ENCODE data around the gene LRRC3C. TPM values are rescaled to one million over a fixed set of nuclear protein-coding genes. Genes with fewer than 3 reads are reported as not detected.

LRRC3C gene
- total RNA-seq, 2 donors from 2014 or later = not detected

DNA sequence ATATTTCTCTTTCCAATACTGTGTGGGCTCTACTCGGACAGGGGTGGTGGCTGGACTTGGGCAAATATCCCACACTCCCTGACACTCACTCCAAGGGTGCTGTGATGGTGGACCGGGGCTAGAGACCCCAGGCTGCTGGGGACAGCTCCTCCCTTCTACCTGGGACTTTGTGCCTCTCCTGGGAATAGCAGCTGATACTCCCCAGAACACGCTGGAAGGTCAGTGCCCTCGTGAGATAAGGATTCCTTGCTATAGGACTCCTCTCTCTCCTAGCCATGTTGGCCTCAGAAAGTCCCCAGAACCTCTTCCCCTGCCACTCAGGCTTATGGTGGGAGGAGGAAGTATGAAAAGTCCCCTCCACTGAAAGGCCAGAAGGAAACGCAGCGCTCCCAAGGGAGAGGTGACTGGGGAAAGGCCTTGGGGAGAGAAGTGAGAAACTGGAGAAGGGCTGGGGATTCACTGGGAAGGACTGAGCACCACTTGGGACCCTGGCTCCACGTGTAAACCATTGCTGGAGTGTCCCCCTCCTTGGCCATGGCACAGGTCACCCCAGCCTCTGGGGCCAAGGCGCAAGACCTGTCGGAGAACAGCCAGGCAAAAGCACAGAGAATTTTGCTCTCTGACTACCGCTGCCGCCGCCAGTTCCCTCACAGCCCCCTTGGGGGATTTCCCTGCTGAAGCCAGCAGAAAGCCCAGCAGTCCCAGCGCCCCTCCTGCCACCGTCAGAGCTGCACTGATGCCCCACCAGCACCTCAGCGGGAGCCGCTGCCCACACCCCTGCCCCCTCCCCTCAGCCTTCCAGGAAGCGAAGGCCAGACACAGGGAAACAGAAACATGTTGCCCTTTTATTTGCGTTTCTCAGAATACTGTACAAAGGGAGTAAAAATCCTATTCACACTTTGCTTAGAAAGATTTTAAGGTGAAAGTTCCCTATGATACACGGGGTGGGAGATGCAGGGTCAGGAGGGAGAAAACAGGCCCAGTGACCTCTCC, 7.0 kb upstream of the LRRC3C start:
- no peak for DNase-seq (ENCODE audit: low spot score)
- Histone ChIP-seq H3K4me3 (no peak overlapping the region), H3K4me1 (ENCODE audit: control insufficient read depth in 1 of 2, low read depth in 2 of 2) (peaks cover 0 to 10% of the 10 kb centered on the region in 2 donors), H3K36me3 (peaks cover 34% of the 10 kb centered on the region), H3K27me3 (replicated peaks; ENCODE audit: insufficient read depth) (no peaks in the 10 kb centered on the region), H3K9me3 (no peaks in the 10 kb centered on the region), H3K27ac (no peak overlapping the region)
- TF ChIP-seq, protein P1, sequence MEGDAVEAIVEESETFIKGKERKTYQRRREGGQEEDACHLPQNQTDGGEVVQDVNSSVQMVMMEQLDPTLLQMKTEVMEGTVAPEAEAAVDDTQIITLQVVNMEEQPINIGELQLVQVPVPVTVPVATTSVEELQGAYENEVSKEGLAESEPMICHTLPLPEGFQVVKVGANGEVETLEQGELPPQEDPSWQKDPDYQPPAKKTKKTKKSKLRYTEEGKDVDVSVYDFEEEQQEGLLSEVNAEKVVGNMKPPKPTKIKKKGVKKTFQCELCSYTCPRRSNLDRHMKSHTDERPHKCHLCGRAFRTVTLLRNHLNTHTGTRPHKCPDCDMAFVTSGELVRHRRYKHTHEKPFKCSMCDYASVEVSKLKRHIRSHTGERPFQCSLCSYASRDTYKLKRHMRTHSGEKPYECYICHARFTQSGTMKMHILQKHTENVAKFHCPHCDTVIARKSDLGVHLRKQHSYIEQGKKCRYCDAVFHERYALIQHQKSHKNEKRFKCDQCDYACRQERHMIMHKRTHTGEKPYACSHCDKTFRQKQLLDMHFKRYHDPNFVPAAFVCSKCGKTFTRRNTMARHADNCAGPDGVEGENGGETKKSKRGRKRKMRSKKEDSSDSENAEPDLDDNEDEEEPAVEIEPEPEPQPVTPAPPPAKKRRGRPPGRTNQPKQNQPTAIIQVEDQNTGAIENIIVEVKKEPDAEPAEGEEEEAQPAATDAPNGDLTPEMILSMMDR (IDR thresholded peaks at IDR 0.05) = no peak
- no peak for ATAC-seq (ENCODE audit: insufficient number of reproducible peaks, low FRiP score, low read depth)

DNA sequence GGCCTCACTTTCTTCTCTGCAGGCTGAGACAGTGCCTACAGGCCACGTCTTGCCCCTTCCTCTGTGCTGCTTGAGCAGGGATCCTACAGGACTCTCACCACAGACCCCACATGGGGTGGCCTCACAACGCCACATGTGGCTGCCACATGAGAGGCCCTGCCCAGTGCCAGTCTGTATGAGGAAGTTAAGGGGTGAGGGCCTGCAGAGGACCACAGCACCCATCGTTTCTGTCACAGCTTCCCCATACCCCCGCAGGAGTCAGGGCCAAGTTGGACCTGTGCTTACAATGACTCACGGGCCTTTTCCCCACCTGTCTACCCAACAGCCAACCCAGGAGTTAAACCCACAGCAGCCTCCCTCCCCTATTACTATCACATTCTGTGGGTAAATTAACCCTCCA, 6.2 kb upstream of the LRRC3C start:
- TF ChIP-seq, protein P1 (IDR thresholded peaks at IDR 0.05) = no peak
- peaks cover 34% of the 10 kb centered on the region for H3K36me3 ChIP-seq
- H3K27ac ChIP-seq = no peak overlapping the region
- no peak overlapping the region for H3K4me3 ChIP-seq
- no peak for DNase-seq (ENCODE audit: low spot score)
- no peaks in the 10 kb centered on the region for H3K27me3 ChIP-seq (replicated peaks; ENCODE audit: insufficient read depth)
- peaks cover 2 to 18% of the 10 kb centered on the region in 2 donors for H3K4me1 ChIP-seq (ENCODE audit: control insufficient read depth in 1 of 2, low read depth in 2 of 2)
- no peaks in the 10 kb centered on the region for H3K9me3 ChIP-seq
- ATAC-seq (ENCODE audit: insufficient number of reproducible peaks, low FRiP score, low read depth) = no peak

DNA sequence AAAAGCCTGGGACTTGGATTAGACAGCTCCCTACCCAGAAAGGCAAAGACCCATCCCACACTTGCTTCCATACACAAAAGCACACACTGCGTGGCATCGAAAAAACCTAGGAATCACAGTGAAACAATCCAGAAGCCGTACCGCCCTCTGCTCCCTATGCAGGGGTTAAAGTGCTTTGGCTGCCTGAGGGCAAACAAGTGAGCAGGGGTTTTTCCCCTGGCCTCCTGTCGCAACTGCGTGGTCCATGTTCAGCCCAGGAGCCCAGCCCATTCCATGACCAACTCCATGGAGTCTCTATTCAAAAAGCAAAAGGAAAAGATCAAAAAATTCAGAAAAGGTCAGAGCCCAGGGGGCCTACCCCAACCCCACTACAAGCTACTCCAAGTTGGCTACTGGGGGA, 5.5 kb upstream of the LRRC3C start:
- H3K4me3 ChIP-seq = no peak overlapping the region
- H3K9me3 ChIP-seq = no peaks in the 10 kb centered on the region
- no peak for DNase-seq (ENCODE audit: low spot score)
- H3K27ac ChIP-seq = no peak overlapping the region
- TF ChIP-seq, protein P1 (IDR thresholded peaks at IDR 0.05) = no peak
- peaks cover 34% of the 10 kb centered on the region for H3K36me3 ChIP-seq
- peaks cover 7 to 24% of the 10 kb centered on the region in 2 donors for H3K4me1 ChIP-seq (ENCODE audit: control insufficient read depth in 1 of 2, low read depth in 2 of 2)
- ATAC-seq (ENCODE audit: insufficient number of reproducible peaks, low FRiP score, low read depth) = no peak
- no peaks in the 10 kb centered on the region for H3K27me3 ChIP-seq (replicated peaks; ENCODE audit: insufficient read depth)

DNA sequence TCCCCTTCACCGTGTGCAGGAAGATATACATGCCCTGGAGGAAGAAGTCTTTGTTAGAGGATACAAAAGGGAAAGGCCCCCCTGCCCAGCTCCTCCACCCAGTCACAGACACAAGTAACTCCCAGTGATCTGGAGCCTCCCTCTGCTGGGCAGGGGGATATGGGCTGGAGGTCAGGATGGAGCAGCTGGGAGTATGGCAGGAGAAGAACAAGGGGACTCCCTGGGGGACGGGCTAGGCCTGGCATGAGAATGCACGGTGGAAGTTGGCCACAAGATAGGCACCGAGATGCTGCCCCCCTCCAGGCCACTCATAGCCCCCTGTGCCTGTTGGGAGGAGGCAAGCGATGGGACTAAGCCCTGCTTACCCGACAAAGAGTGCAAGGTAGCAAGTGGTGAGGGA, 4.3 kb upstream of the LRRC3C start:
- no peaks in the 10 kb centered on the region for H3K27me3 ChIP-seq (replicated peaks; ENCODE audit: insufficient read depth)
- peaks cover 7 to 28% of the 10 kb centered on the region in 2 donors for H3K4me1 ChIP-seq (ENCODE audit: control insufficient read depth in 1 of 2, low read depth in 2 of 2)
- no peak overlapping the region for H3K27ac ChIP-seq
- H3K4me3 ChIP-seq = no peak overlapping the region
- TF ChIP-seq, protein P1 (IDR thresholded peaks at IDR 0.05) = no peak
- DNase-seq (ENCODE audit: low spot score) (no peak), ATAC-seq (ENCODE audit: insufficient number of reproducible peaks, low FRiP score, low read depth) (no peak)
- peaks cover 34% of the 10 kb centered on the region for H3K36me3 ChIP-seq
- no peaks in the 10 kb centered on the region for H3K9me3 ChIP-seq

DNA sequence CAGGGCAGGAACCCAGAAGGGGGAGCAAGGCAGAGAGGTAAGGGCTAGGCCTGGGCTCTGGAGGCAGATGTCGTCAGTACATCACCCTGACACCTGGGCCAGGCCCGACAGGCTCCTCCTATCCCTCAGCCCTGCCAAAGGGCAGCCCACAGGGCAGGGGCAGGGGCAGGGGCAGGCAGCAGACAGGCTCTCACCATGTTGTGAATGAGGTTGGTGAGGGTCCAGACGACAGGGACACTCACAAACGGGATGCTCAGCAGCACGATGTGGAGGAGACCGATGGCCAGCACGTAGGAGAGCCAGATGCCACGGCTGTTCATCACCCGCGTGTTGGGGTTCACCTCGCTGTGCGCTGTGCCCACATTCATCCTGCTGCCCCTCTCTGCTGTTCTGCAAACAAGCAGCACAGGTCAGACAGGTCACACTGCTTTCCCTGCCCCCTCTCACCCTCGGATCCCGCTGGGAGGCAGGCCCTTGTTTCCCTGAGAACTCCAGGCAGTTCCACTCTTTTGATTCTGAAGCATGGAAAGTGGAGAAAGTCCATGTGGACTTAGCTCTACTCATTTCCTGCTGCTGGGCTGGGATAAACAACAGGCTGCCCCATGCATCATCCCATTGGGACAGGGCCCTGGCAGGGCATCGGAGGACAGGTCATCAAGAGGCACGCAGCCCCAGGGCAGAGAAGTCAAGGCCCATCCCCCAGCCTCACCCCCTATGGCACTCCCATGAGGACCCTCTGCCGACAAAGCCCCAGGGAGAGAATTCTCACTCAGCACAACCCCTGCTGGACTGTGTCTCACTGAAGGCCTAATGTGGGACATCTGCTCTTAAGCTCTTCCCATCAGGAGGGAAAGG, 3.5 kb upstream of the LRRC3C start:
- Histone ChIP-seq H3K27me3 (replicated peaks; ENCODE audit: insufficient read depth) (no peaks in the 10 kb centered on the region), H3K4me1 (ENCODE audit: control insufficient read depth in 1 of 2, low read depth in 2 of 2) (peaks cover 12 to 37% of the 10 kb centered on the region in 2 donors), H3K4me3 (no peak overlapping the region), H3K27ac (no peak overlapping the region), H3K9me3 (no peaks in the 10 kb centered on the region), H3K36me3 (peaks cover 31% of the 10 kb centered on the region)
- DNase-seq (ENCODE audit: low spot score) = no peak
- TF ChIP-seq, protein P1 (IDR thresholded peaks at IDR 0.05) = no peak
- no peak for ATAC-seq (ENCODE audit: insufficient number of reproducible peaks, low FRiP score, low read depth)

Measured in thoracic aorta (tissue), 2 donors.